GM12878 (cell line): ENCODE measurements around the gene SFT2D1. TPM values are rescaled to one million over a fixed set of nuclear protein-coding genes. Genes with fewer than 3 reads are reported as not detected.

ENCODE experiments used
- ATAC-seq: fragments of 200-7000 bp; cut with Tn5 transposase; 3 replicates; pipeline ENCODE4 v1.9.1; 2020; ENCODE audit warnings: mild to moderate bottlenecking, moderate library complexity
- BruUV-seq: library from RNA; stranded (reverse); fragments of 400-500 nt; replicated peaks from 2 replicates; lab custom pipeline; 2021; lab: Mats Ljungman, UMichigan
- CTCF ChIA-PET: fragments of 300-600 bp; sonication (Branson Sonifier 250); formaldehyde crosslinking; extraction: SDS; loops from one replicate; lab custom pipeline; 2021; ENCODE audit warnings: inconsistent platforms; lab: Yijun Ruan, JAX
- POLR2A ChIA-PET: fragments of 350-600 bp; formaldehyde crosslinking; extraction: SDS; loops from one replicate; lab custom pipeline; 2021; ENCODE audit warnings: inconsistent platforms; lab: Charles Lee
- RAD21 ChIA-PET: fragments of 300-600 bp; sonication (Branson Sonifier 250); formaldehyde crosslinking; loops from one replicate; lab custom pipeline; 2023; ENCODE audit warnings: antibody characterized with exemption; ENCODE audit not compliant: unreplicated experiment; lab: Charles Lee
- SMC1A ChIA-PET: fragments of 300-600 bp; sonication (Branson Sonifier 250); formaldehyde crosslinking; loops from one replicate; lab custom pipeline; 2023; ENCODE audit not compliant: unreplicated experiment, uncharacterized antibody; lab: Charles Lee
- DNase-seq: peaks from one replicate; pipeline ENCODE4 v3.0.0-alpha.2; 2011; ENCODE audit warnings: low read depth, low spot score
- FAIRE-seq: peaks from 3 replicates; lab custom pipeline; 2011; peaks lifted over from hg19 to GRCh38; lab: Jason Lieb, UNC
- H2AFZ ChIP-seq: 2 replicates; pipeline ENCODE4 v1.6.0; 2011; ENCODE audit warnings: low read depth, low read length, control low read depth; ENCODE audit not compliant: control insufficient read depth
- H3K27ac ChIP-seq: 2 replicates; pipeline ENCODE4 v1.5.1; 2011; ENCODE audit warnings: control low read depth; ENCODE audit not compliant: control insufficient read depth, insufficient read depth
- H3K27me3 ChIP-seq, 2 experiments: replicated peaks in 1 of 2; 2 replicates each; pipeline versions ENCODE4 v1.6.0 to v1.6.1; 2011; ENCODE audit warnings: low read length in 1 of 2; ENCODE audit not compliant: control insufficient read depth in 2 of 2, insufficient read depth in 2 of 2
- H3K36me3 ChIP-seq, 2 experiments: 2 replicates each; pipeline ENCODE4 v1.5.1; 2011; ENCODE audit warnings: low read length in 1 of 2; ENCODE audit not compliant: control insufficient read depth in 2 of 2, insufficient read depth in 2 of 2
- H3K4me1 ChIP-seq: 2 replicates; pipeline ENCODE4 v1.6.1; 2011; ENCODE audit warnings: mild to moderate bottlenecking, low read length, moderate library complexity, mixed read lengths; ENCODE audit not compliant: control insufficient read depth, insufficient read depth
- H3K4me2 ChIP-seq: 2 replicates; pipeline ENCODE4 v1.6.0; 2011; ENCODE audit warnings: control low read depth; ENCODE audit not compliant: control insufficient read depth, insufficient read depth
- H3K4me3 ChIP-seq: fragments of 200-600 bp; sonication (generic); 2 replicates; pipeline ENCODE4 v1.5.1; 2016
- H3K79me2 ChIP-seq: 2 replicates; pipeline ENCODE4 v1.6.0; 2011; ENCODE audit warnings: low read length; ENCODE audit not compliant: control insufficient read depth, insufficient read depth
- H3K9ac ChIP-seq: 2 replicates; pipeline ENCODE4 v1.8.0; 2011; ENCODE audit warnings: low read length, control low read depth, mixed read lengths; ENCODE audit not compliant: control insufficient read depth, insufficient read depth
- H3K9me3 ChIP-seq: replicated peaks from 3 replicates; pipeline ENCODE4 v1.5.1; 2011; ENCODE audit warnings: mild to moderate bottlenecking, low read length; ENCODE audit not compliant: control insufficient read depth, insufficient read depth
- H4K20me1 ChIP-seq: 2 replicates; pipeline ENCODE4 v1.6.0; 2011; ENCODE audit not compliant: control insufficient read depth, insufficient read depth
- IRF4 ChIP-seq: IDR thresholded peaks from 2 replicates; pipeline ENCODE4 v1.6.1; 2011; ENCODE audit warnings: low read depth, low read length
- NFYB ChIP-seq: IDR thresholded peaks from 2 replicates; pipeline ENCODE4 v1.6.1; 2011; ENCODE audit warnings: low read depth, mild to moderate bottlenecking, low read length, improper control_type of control experiment, moderate library complexity; ENCODE audit not compliant: insufficient read depth
- NR2C1 ChIP-seq: fragments of 450-650 bp; IDR thresholded peaks from 2 replicates; pipeline ENCODE4 v1.6.1; 2017; ENCODE audit warnings: antibody characterized with exemption, mild to moderate bottlenecking, moderate library complexity
- RB1 ChIP-seq: fragments of 450-650 bp; formaldehyde crosslinking; IDR thresholded peaks from 2 replicates; pipeline ENCODE4 v1.6.1; 2017; ENCODE audit warnings: mild to moderate bottlenecking, borderline replicate concordance
- SUPT20H ChIP-seq: IDR thresholded peaks from 2 replicates; pipeline ENCODE4 v1.6.1; 2011; ENCODE audit warnings: low read depth, mild to moderate bottlenecking, low read length, moderate library complexity, borderline replicate concordance; ENCODE audit not compliant: control insufficient read depth
- ZBED1 ChIP-seq: IDR thresholded peaks from 2 replicates; pipeline ENCODE4 v1.6.1; 2016; ENCODE audit warnings: borderline replicate concordance
- ZNF384 ChIP-seq: IDR thresholded peaks from 2 replicates; pipeline ENCODE4 v1.6.1; 2012; ENCODE audit warnings: low read depth, mild to moderate bottlenecking, low read length, improper control_type of control experiment, borderline replicate concordance
- WGBS: methylation state at CpG from one replicate; pipeline ENCODE4 v1.1.6; 2016; ENCODE audit warnings: low lambda C conversion rate; ENCODE audit not compliant: insufficient replicate concordance, insufficient coverage; ENCODE audit errors: missing lambda C conversion rate; 5-methylcytosine and 5-hydroxymethylcytosine counted together
- in situ Hi-C: fragments of 300-500 bp; cut with MboI; formaldehyde crosslinking; loops from 9 replicates; pipeline ENCODE4 v1.14.3; 2018; ENCODE audit warnings: mixed read lengths
- intact Hi-C: fragments of 100-400 bp; cut with micrococcal nuclease; formaldehyde crosslinking; loops from one replicate; pipeline ENCODE4 v1.14.2; 2022; ENCODE audit not compliant: unreplicated experiment
- polyA plus RNA-seq, 11 experiments: library from polyadenylated mRNA; depleted of rRNA in 4 of 11; unstranded in 6 of 11; stranded (reverse) in 5 of 11; fragments of >200 nt; fragmentation: Nextera tagmentation in 4 of 11; fragmentation: Illumina TruSeq in 1 of 11; extraction: Ambion mirVana in 4 of 11; extraction: Trizol in 1 of 11; gene quantifications; 1 replicate in 1 of 11; 2 replicates in 10 of 11; pipeline versions ENCODE4 v1.2.1 to v1.2.3, GENCODE V29; 2011 to 2016; ENCODE audit warnings: inconsistent platforms in 2 of 11, missing spikeins in 2 of 11, low read depth in 1 of 11
- total RNA-seq, 4 experiments: library from RNA; depleted of rRNA in 3 of 4; stranded (reverse); fragments of >200 nt in 3 of 4; fragmentation: Illumina TruSeq in 1 of 4; extraction: Trizol in 1 of 4; gene quantifications; 2 replicates each; pipeline versions ENCODE4 v1.2.1 to v1.2.3, GENCODE V29; 2013 to 2021
- TF ChIP-seq, protein P1 (sequence below): IDR thresholded peaks from 2 replicates; pipeline ENCODE4 v1.6.1; 2012; ENCODE audit warnings: low read depth, low read length, improper control_type of control experiment
- TF ChIP-seq, protein P2 (sequence below): fragments of 450-650 bp; IDR thresholded peaks from 2 replicates; pipeline ENCODE4 v1.6.1; 2017; ENCODE audit warnings: low read depth, mild to moderate bottlenecking, moderate library complexity

The SFT2D1 gene
- total and polyA plus RNA-seq, 10 of the 15 experiments (the other 5 are each of a cell fraction or from before 2014, with no cell fraction given) = 69.5 to 281 (median 124) TPM

DNA sequence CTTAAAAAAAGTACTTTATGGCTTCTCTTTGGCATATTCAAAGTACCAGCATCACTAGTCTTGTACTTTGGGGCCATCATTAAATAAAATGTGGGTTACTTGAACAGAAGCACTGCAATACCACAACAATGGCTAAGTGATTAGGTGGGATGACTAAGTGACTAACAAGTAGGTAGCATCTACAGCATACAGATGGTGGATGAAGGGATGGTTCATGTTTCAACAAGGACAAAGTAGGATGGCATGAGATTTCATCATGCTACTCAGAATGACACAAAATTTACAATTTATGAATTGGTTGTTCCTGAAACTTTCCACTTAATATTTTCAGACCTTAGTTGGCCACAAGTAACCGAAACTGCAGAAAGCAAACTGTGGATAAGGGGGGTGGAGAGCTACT is 32.7 kb upstream of the SFT2D1 start (continued):
- TF ChIP-seq, protein P1, sequence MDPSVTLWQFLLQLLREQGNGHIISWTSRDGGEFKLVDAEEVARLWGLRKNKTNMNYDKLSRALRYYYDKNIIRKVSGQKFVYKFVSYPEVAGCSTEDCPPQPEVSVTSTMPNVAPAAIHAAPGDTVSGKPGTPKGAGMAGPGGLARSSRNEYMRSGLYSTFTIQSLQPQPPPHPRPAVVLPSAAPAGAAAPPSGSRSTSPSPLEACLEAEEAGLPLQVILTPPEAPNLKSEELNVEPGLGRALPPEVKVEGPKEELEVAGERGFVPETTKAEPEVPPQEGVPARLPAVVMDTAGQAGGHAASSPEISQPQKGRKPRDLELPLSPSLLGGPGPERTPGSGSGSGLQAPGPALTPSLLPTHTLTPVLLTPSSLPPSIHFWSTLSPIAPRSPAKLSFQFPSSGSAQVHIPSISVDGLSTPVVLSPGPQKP = no peak
- TF ChIP-seq RB1 (no peak), NFYB (no peak), ZBED1 (no peak), SUPT20H (no peak)

DNA sequence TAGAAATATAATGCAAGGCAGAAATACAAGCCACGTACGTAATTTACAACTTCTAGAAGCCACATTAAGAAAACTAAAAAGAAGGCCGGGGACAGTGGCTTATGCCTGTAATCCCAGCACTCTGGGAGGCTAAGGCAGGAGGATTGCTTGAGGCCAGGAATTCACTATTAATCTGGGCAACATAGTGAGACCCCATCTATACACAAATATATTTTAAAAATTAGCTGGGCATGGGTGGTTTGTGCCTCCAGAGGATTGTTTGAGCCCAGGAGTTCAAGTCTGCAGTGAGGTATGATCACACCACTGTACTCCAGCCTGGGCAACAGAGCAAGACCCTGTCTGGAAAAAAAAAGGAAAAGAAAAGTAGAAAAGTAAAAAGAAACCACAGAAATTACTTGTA is 28.1 kb upstream of the SFT2D1 start:
- RAD21 ChIA-PET = no interaction called here
- H4K20me1 ChIP-seq = no peaks in the 10 kb centered on the region
- ATAC-seq (no peak), DNase-seq (no peak), FAIRE-seq (no peak)
- peaks cover 0 to 10% of the 10 kb centered on the region in 2 experiments; a peak in 2 of 4 replicates for H3K36me3 ChIP-seq
- 97% methylated on average over 3 of the region's 3 CpGs for WGBS
- CTCF ChIA-PET = interaction anchor here (1.4 to 3.4 kb wide), 3 partner anchors 9 to 57 kb away, joined by 3 to 18 read pairs (median 4); no protein-coding TSS in a partner anchor
- H3K4me3 ChIP-seq = no peak overlapping the region
- in situ Hi-C loops (no loop called here), intact Hi-C loops (no loop called here)
- no peaks in the 10 kb centered on the region for H3K4me1 ChIP-seq
- no peaks in the 10 kb centered on the region; the same call in 1 of the 2 replicates for H3K79me2 ChIP-seq
- H3K27ac ChIP-seq = no peak overlapping the region
- TF ChIP-seq NR2C1 (no peak), ZNF384 (no peak), IRF4 (no peak)
- TF ChIP-seq, protein P2, sequence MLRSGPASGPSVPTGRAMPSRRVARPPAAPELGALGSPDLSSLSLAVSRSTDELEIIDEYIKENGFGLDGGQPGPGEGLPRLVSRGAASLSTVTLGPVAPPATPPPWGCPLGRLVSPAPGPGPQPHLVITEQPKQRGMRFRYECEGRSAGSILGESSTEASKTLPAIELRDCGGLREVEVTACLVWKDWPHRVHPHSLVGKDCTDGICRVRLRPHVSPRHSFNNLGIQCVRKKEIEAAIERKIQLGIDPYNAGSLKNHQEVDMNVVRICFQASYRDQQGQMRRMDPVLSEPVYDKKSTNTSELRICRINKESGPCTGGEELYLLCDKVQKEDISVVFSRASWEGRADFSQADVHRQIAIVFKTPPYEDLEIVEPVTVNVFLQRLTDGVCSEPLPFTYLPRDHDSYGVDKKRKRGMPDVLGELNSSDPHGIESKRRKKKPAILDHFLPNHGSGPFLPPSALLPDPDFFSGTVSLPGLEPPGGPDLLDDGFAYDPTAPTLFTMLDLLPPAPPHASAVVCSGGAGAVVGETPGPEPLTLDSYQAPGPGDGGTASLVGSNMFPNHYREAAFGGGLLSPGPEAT = no peak
- H3K27me3 ChIP-seq = no peaks in the 10 kb centered on the region
- SMC1A ChIA-PET = interaction anchor here (2.0 kb wide), 1 partner anchor 11 kb away, joined by 7 read pairs; no protein-coding TSS in a partner anchor
- H3K4me2 ChIP-seq = no peak overlapping the region
- POLR2A ChIA-PET = no interaction called here
- no peak overlapping the region for H3K9ac ChIP-seq
- no TSS peak for BruUV-seq
- H3K9me3 ChIP-seq = no peaks in the 10 kb centered on the region
- no peak overlapping the region for H2AFZ ChIP-seq
